Measurements from ENCODE around the gene TMC7.

DNA sequence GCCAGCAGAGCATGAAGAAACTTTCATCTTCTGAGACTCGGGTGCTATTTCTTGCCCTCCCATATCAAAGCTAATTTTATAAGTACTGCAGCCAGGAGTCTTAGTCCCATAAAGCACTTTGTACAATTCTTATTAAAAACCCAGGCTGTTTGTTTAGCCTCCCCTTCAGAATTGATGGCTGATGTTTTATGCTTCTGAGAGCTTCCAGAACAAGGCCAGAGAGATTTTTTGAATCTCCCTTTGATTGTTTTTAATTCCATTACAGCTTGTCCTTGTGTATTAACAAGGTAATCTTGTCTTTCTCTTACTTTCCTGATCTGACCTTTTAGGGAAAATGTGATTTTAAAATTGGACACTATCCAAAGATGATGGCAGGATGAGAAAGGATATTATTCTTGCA is 99.9 kb downstream of the TMC7 start:
- TF ChIP-seq, protein P1, sequence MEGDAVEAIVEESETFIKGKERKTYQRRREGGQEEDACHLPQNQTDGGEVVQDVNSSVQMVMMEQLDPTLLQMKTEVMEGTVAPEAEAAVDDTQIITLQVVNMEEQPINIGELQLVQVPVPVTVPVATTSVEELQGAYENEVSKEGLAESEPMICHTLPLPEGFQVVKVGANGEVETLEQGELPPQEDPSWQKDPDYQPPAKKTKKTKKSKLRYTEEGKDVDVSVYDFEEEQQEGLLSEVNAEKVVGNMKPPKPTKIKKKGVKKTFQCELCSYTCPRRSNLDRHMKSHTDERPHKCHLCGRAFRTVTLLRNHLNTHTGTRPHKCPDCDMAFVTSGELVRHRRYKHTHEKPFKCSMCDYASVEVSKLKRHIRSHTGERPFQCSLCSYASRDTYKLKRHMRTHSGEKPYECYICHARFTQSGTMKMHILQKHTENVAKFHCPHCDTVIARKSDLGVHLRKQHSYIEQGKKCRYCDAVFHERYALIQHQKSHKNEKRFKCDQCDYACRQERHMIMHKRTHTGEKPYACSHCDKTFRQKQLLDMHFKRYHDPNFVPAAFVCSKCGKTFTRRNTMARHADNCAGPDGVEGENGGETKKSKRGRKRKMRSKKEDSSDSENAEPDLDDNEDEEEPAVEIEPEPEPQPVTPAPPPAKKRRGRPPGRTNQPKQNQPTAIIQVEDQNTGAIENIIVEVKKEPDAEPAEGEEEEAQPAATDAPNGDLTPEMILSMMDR (conservative IDR thresholded peaks at IDR 0.05 in 1 of 2, IDR thresholded peaks at IDR 0.05 in 1 of 2; ENCODE audit: extremely low read depth in 1 of 2, insufficient read depth in 1 of 2, low read depth in 1 of 2, low read length in 2 of 2): no peak
- no peak for TF ChIP-seq EZH2 (IDR thresholded peaks at IDR 0.05; ENCODE audit: borderline replicate concordance, low read length)

Data from mammary epithelial cell (primary cell).